H54 (cell line): ENCODE data around the gene SREK1IP1.
"Not testable (repeated sequence)": the region's sequence is repeated elsewhere in the genome, so short reads cannot be mapped to it uniquely, and the experiment has no call there.

Experiments
- DNase-seq: peaks from one replicate; pipeline ENCODE4 v3.0.0; 2011; ENCODE audit warnings: low spot score, mixed read lengths; ENCODE audit not compliant: insufficient read length
- FAIRE-seq: peaks from 3 replicates; lab custom pipeline; 2011; peaks lifted over from hg19 to GRCh38; lab: Jason Lieb, UNC
- POLR2A ChIP-seq: IDR thresholded peaks from 2 replicates; pipeline ENCODE4 v1.6.1; 2011; ENCODE audit warnings: low read depth, mild to moderate bottlenecking, low read length

The SREK1IP1 gene

DNA sequence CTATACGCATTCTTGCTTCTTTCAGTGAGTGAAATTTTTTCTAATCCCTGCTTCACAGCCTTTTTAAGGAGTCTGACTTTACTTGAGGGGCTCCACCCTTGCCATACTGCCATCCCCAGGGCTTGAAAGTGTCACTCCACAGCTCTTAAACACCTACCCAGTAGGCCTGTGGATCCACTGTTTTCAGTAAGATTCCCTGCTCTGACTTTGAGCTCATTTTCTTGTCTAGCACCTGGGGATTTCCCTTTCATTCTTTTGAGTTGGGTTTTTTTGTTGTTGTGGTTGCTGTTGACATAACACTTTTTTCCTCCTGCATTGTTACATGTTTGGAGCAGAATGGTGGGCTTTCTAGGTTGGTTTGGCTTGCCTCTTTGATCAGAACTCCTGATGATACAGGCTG is 23.6 kb downstream of the SREK1IP1 start:
- DNase-seq (no peak), FAIRE-seq (no peak)
- no peak for TF ChIP-seq POLR2A

DNA sequence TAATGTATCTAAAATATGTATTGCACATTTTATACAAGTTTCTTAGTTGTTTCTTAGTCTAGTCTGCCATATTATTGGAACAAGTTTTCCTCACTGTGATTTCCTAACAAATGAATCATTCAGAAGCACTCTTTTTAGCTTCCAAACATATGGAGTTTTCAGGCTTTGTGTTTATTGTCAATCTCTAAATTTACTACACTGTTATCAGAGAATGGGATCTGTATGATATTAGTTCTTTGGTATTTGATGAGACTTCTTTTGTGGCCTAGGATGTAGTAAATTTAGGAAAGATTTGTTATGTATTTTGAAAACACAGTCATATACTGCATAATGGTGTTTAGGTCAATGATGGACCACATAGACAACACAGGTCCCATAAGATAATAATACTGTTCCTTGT is 25.7 kb downstream of the SREK1IP1 start:
- no peak for TF ChIP-seq POLR2A
- no peak for FAIRE-seq

DNA sequence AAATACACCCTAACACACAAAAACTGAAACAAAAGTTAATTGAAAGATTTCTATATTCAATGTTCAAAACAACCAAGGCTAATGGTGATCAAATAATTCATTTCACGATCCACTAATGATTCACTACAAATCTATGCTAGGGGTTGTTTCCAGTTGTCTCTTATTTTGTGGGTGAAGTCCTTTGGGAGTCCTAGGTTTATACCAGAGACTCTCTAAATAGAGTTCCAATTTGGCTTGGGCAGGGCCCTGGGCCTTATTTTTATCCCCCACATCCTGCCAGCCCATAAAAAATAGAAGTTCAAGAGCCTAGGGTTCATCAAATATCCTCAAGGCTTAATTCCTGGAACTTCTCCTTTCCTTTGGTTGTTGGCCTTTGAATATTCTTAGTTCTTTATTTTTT is 26.1 kb downstream of the SREK1IP1 start:
- FAIRE-seq, result no peak
- DNase-seq, result no peak
- no peak for TF ChIP-seq POLR2A

More for the DNA sequence above, 25.7 kb downstream of the SREK1IP1 start:
- DNase-seq, result no peak

DNA sequence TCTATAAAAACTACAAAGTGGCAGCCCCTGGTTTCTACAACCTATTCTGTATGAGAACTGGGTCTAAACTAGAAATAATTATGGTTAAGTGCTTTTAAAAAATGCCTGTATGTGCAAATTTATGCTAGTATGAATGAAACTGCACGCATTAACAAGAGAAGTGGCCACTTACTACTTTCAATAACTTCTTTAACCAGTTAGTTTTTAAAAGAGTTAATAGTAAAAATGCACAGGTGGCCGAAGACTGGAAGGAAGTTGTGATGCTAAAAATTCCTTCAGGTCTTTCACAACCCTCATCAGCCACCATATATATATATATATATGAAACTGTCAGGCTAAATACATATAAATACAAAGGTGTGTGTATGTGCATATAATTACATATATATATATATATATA is 41.3 kb downstream of the SREK1IP1 start:
- DNase-seq (no peak), FAIRE-seq (no peak)
- TF ChIP-seq POLR2A, result no peak

DNA sequence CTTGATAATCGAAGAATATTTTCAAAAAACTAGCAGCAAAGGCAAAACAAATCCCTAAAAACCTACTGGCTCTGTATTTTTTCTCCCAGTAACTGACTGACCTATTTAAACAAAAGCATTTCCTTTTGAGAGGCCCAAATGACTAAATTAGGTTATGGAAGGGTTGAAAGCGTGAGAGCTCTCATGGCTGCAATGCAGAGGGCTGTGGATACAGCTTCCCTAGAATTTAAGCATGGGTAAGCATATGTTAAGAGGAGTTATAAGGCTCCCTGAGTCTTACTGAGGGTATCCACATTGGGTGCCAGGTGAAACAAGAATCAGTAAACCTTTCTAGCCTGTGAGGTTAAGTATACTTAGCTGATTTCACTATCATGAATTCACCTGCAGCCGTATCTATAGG is 45.9 kb downstream of the SREK1IP1 start:
- DNase-seq (no peak), FAIRE-seq (no peak)
- TF ChIP-seq POLR2A, result no peak

DNA sequence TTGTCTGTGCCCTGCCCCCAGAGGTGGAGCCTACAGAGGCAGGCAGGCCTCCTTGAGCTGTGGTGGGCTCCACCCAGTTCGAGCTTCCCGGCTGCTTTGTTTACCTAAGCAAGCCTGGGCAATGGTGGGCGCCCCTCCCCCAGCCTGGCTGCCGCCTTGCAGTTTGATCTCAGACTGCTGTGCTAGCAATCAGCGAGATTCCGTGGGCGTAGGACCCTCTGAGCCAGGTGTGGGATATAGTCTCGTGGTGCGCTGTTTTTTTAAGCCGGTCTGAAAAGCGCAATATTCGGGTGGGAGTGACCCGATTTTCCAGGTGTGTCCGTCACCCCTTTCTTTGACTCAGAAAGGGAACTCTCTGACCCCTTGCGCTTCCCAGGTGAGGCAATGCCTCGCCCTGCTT is 54.0 kb downstream of the SREK1IP1 start:
- not testable (repeated sequence) for FAIRE-seq

DNA sequence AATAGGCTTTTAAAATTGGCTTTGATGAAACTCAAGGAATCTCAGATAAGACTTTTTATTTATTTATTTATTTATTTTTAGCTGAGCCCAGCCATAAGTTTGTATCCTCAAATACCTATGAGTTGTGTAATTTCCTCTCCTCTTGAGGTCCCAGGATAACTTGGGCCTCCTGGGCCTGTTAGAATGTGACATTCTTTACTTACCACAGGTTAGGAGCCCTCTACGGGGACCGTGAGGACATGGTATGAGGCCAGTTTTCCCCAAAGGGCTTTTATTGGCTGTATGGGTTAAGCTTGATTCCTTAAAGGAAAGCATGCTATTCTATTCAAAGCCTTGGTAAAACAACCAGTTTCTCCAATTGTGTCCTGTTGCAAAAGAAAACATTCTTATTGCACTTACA is 61.3 kb downstream of the SREK1IP1 start:
- FAIRE-seq (no peak), DNase-seq (no peak)
- TF ChIP-seq POLR2A, result no peak

More for the DNA sequence above, 54.0 kb downstream of the SREK1IP1 start:
- DNase-seq, result not testable (repeated sequence)

DNA sequence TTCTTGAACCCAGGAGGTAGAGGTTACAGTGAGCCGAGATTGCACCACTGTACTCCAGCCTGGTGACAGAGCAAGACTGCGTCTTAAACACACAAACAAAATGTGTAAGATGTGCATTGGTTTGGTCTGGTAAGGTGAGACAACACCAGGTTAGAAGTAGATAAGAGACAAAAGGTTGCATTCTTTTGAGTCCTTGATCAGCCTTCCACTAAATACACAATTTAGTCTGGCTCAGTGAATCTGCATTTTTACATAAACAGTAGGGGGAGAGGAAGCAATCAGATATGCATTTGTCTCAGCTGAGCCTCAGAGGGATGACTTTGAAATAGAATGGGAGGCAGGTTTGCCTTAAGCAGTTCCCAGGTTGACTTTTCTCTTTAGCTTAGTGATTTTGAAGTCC is 62.4 kb downstream of the SREK1IP1 start:
- not testable (repeated sequence) for FAIRE-seq, DNase-seq

DNA sequence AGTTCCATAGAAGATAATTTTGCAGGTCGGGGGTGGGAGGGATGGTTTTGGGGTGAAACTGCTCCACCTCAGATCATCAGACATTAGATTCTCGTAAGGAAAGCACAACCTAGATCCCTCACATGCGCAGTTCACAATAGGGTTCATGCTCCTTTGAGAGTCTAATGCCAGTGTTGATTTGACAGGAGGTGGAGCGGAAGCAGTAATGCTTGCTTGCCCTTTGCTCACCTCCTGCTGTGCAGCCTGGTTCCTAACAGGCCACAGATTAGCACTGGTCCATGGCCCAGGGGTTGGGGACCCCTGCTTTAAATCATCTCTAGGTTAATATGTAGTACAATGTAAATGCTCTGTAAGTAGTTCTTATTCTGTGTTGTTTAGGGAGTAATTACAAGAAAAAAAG is 67.7 kb downstream of the SREK1IP1 start:
- no peak for TF ChIP-seq POLR2A
- FAIRE-seq (no peak), DNase-seq (no peak)

DNA sequence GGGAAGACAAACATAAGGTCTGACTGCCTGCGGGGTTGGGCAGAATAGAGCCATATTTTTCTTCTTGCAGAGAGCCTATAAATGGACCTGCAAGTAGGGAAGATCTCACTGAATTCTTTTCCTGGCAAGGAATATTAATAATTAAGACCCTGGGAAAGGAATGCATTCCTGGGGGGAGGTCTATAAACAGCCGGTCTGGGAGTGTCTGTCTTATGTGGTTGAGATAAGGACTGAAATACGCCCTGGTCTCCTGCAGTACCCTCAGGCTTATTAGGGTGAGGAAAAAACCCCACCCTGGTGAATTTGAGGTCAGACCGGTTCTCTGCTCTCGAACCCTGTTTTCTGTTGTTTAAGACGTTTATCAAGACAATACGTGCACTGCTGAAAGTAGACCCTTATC is 72.1 kb downstream of the SREK1IP1 start:
- DNase-seq, FAIRE-seq: not testable (repeated sequence)

DNA sequence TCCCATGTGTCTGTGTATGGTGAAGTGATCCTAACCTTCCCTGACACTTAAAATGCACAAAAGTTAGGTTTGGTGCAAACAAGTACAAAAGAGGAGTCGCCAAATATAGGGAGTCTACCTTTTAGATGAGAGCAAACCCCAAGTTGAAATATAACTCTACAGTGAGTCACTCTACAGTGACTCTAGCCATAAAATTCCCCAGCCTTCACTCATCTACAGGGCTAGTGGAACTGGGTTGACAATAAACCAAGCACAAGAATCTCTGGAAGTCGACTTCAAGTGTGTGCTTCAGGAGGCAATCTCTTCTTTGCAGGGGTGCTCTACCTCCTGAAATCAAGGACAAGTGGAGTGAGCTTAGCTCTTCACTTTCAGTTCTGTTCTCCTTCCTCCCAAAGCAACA is 74.9 kb downstream of the SREK1IP1 start:
- FAIRE-seq (no peak), DNase-seq (no peak)
- no peak for TF ChIP-seq POLR2A

DNA sequence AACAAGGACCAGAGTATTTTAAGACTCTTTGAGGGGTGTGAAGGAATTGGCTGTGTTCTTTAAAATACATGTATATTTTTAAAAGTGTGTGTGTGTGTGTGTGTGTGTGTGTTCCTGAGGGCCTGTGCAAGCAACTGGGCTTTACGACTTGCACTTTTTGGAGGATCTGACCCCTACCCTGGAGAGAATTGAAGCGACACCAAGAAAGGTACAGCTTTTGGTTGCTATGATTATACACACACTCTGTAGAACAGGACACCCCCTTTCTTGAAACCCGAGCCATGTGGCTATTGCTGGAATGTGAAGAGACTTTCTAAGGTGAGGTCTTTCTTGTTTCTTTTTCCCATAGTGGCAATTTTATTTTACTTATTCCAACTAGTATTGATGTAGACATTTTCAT is 77.2 kb downstream of the SREK1IP1 start:
- FAIRE-seq (no peak), DNase-seq (no peak)
- no peak for TF ChIP-seq POLR2A

DNA sequence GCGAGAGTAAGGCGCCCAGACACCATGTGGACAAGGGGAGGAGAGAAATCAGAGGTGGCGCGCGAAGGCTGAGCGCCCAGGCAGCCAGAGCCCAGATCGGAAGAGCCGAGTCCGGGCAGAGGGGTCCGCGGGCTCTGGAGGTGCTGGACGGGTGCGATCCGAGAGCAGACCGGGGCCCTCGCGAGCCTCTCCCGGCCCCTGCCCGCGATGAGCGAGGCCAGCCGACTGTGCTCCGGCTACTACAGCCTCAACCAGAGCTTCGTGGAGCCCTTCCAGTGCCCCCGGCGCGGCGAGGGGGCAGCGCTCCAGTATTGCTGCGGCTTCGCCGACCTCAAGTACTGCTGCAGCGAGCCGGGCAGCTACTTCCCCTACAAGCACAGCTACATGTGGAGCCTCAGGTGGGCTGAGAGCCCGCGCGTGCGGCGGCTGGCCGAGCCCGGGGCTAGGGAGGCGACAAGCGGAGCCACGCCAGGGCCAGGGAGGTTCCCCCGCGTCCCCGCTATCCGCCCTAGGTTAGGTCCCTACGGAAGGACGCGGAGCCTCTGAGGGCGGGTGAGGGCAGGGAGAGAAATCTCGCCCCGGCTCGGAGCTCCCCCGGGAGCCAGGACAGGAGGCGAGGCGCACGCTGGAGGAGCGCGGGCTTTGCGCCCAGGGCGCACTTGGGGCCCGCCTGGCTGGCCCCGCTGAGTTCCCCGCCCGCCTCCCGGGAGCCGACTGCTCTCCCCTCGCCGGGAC is 77.9 kb downstream of the SREK1IP1 start, which contains the start of gene SHISAL2B:
Gene SHISAL2B (plus strand): TSS at position 87 of the 735 bp plus-strand sequence. CDS start 121 bp downstream, at position 208.
- DNase-seq (no peak), FAIRE-seq (no peak)

DNA sequence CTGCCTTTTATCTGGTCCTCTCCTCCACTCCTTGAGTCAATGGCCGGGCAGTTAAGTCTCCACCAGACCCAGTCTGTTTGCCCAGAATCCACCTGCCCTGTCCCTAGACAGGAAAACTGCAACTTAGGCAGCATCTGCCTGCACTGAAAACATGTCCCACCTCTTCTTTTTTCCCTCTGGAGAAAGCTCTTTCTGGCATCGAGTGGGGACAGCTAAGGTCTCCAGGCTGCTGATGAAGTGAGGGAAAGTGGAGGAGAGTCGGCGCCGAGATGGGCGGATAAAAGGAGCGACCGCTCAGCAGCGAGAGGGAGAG is 78.4 kb downstream of the SREK1IP1 start:
- no peak for TF ChIP-seq POLR2A
- FAIRE-seq (no peak), DNase-seq (no peak)

More for the DNA sequence above, 77.9 kb downstream of the SREK1IP1 start, which contains the start of gene SHISAL2B:
- no peak for TF ChIP-seq POLR2A

DNA sequence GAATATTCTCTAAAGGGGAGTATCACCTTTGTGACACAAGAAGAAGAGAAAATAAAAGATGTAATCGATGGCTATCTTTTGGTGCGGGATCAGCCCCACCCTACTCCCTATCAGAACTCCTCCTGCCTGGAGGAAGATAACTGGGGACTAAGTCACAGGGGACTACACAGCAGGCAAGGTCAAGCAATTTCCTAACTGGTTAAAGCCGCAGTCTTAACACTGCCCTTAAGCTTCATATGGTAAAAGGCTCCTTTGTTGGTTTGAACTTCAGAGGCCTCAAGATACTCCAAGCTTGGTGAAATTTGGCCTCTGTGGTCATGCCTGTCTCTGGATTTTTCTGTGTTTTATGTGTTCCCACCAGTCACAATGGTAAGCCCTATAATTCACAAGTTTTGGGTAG is 79.5 kb downstream of the SREK1IP1 start:
- FAIRE-seq, result no peak
- no peak for TF ChIP-seq POLR2A

DNA sequence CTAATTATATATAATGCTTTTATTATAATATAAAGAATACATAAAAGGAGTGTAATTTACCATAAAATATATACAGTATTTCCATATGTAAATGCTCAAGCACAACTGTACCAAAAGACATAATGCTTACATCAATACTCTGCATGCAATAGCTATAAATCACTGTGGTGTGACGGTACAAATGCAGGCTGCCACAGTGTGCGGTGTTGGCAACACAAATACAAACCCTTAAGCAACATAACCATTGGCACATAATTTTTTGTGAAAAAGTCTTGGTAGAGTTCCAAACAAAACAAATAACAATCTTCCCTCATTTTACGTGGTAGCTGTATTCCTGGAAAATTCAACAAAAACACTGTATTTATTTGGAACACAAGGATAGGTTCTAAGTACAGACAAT is 80.1 kb downstream of the SREK1IP1 start:
- no peak for TF ChIP-seq POLR2A
- FAIRE-seq (no peak), DNase-seq (no peak)

More for the DNA sequence above, 79.5 kb downstream of the SREK1IP1 start:
- no peak for DNase-seq
